MM.1S (cell line): ENCODE results near the gene CPEB3.

Source experiments
- DNase-seq: peaks from one replicate; pipeline ENCODE4 v3.0.0-alpha.2; 2015
- H2AFZ ChIP-seq: fragments of 300-600 bp; sonication (generic); 2 replicates; pipeline ENCODE4 v1.6.0; 2016; ENCODE audit warnings: antibody characterized with exemption, low read length
- H3F3A ChIP-seq: fragments of 300-600 bp; sonication (generic); 2 replicates; pipeline ENCODE4 v1.6.1; 2016; ENCODE audit warnings: mild to moderate bottlenecking, antibody characterized with exemption, low read length, moderate library complexity, mixed read lengths; ENCODE audit not compliant: insufficient read depth
- H3K27ac ChIP-seq: fragments of 300-600 bp; sonication (generic); 2 replicates; pipeline ENCODE4 v1.5.1; 2016; ENCODE audit warnings: mild to moderate bottlenecking, low read length
- H3K27me3 ChIP-seq: fragments of 300-600 bp; sonication (generic); replicated peaks from 2 replicates; pipeline ENCODE4 v1.6.0; 2016; ENCODE audit warnings: low read length; ENCODE audit not compliant: insufficient read depth
- H3K36me3 ChIP-seq: fragments of 300-600 bp; sonication (generic); replicated peaks from 2 replicates; pipeline ENCODE4 v1.6.1; 2016; ENCODE audit warnings: mild to moderate bottlenecking, low read length, mixed read lengths; ENCODE audit not compliant: insufficient read depth
- H3K4me1 ChIP-seq: fragments of 300-600 bp; sonication (generic); 2 replicates; pipeline ENCODE4 v1.6.1; 2016; ENCODE audit warnings: low read length, mixed read lengths
- H3K4me2 ChIP-seq: fragments of 300-600 bp; sonication (generic); 2 replicates; pipeline ENCODE4 v1.6.0; 2016; ENCODE audit warnings: low read depth, low read length
- H3K4me3 ChIP-seq: fragments of 300-600 bp; sonication (generic); 2 replicates; pipeline ENCODE4 v1.5.1; 2016; ENCODE audit warnings: low read length, mixed read lengths
- H3K79me2 ChIP-seq: fragments of 300-600 bp; sonication (generic); 2 replicates; pipeline ENCODE4 v1.6.1; 2016; ENCODE audit warnings: mixed run types, low read length, mixed read lengths
- H3K9ac ChIP-seq: fragments of 300-600 bp; sonication (generic); 2 replicates; pipeline ENCODE4 v1.6.1; 2016; ENCODE audit warnings: low read length, mixed read lengths
- H3K9me2 ChIP-seq: fragments of 300-600 bp; sonication (generic); replicated peaks from 2 replicates; pipeline ENCODE4 v1.6.1; 2016; ENCODE audit warnings: mild to moderate bottlenecking, low read length, mixed read lengths; ENCODE audit not compliant: insufficient read depth
- H3K9me3 ChIP-seq: fragments of 300-600 bp; sonication (generic); replicated peaks from 2 replicates; pipeline ENCODE4 v1.6.1; 2016; ENCODE audit warnings: mild to moderate bottlenecking, low read length, mixed read lengths; ENCODE audit not compliant: insufficient read depth
- H4K20me1 ChIP-seq: fragments of 300-600 bp; sonication (generic); 2 replicates; pipeline ENCODE4 v1.6.1; 2016; ENCODE audit warnings: mild to moderate bottlenecking, low read length, moderate library complexity, mixed read lengths; ENCODE audit not compliant: insufficient read depth
- EZH2 ChIP-seq: fragments of 300-600 bp; sonication (generic); optimal IDR thresholded peaks from 2 replicates; pipeline ENCODE3; 2017; ENCODE audit warnings: low read depth, mild to moderate bottlenecking, antibody characterized with exemption, low read length, mixed read lengths
- EZH2phosphoT487 ChIP-seq: fragments of 300-600 bp; sonication (generic); IDR thresholded peaks from 2 replicates; pipeline ENCODE4 v1.6.1; 2018; ENCODE audit warnings: antibody characterized with exemption, low read length
- TF ChIP-seq, protein P1 (sequence below): fragments of 300-600 bp; sonication (generic); IDR thresholded peaks from 2 replicates; pipeline ENCODE4 v1.5.1; 2016; ENCODE audit warnings: antibody characterized with exemption, low read length, mixed read lengths

CPEB3 gene

DNA sequence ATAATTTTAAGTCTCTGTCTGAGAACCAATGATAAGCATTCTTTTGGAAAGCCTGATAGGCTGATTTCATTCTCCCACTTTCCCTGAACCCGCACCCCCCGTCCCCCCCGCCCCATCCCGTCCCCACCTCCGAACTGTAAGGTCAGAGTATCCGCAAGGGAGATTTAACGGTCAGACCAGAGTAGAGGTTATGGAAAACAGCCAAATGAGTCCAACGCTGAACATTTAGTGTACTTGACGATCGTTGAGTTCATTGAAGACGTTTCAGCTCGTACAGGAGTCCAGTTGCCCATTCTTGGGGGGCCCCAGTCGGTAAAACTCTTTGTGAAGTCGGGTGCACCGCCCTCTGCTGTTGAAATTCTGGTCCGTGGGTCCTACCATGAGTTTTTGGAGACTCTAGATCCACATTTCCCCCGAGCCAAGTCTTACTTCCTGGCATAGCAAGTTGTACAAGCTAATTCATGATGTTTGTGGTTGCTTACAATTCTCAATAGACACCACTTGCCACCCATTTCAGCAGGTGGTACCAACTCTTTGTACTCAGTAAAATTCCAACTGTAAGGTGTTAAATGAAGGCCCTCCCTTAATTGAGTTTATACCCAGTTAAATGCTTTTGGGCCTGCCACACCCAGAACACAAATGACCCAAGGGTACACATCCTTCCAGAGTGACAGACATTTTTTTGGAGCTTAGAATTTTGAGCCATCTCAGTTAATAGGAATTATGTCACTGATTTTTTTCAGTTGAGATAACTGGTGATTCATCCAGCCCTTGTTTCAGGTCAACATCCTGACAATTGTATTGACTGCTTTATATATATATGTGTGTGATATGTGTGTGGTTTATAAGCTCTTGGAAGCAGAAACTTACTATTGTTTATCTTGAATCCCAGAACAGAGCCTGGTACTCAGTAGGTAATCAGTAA lies 1.3 kb upstream of the CPEB3 start:
- Histone ChIP-seq H2AFZ (no peak overlapping the region), H3F3A (no peaks in the 10 kb centered on the region; the same call in 1 of the 2 replicates), H3K9me3 (no peaks in the 10 kb centered on the region), H3K4me3 (peak overlapping the region; percentile 96), H3K9me2 (no peaks in the 10 kb centered on the region), H3K9ac (peak overlapping the region; percentile 92), H3K27ac (peak overlapping the region; percentile 76; the same call in 1 of the 2 replicates), H3K4me1 (0 out of 2 replicates have a peak, but pooled peaks cover 7% of the 10 kb centered on the region), H4K20me1 (no peaks in the 10 kb centered on the region), H3K79me2 (peaks cover 87% of the 10 kb centered on the region), H3K36me3 (no peaks in the 10 kb centered on the region), H3K27me3 (no peaks in the 10 kb centered on the region), H3K4me2 (peak overlapping the region; percentile 74)
- DNase-seq: peak; percentile 76
- no peak for TF ChIP-seq EZH2
- TF ChIP-seq, protein P1, sequence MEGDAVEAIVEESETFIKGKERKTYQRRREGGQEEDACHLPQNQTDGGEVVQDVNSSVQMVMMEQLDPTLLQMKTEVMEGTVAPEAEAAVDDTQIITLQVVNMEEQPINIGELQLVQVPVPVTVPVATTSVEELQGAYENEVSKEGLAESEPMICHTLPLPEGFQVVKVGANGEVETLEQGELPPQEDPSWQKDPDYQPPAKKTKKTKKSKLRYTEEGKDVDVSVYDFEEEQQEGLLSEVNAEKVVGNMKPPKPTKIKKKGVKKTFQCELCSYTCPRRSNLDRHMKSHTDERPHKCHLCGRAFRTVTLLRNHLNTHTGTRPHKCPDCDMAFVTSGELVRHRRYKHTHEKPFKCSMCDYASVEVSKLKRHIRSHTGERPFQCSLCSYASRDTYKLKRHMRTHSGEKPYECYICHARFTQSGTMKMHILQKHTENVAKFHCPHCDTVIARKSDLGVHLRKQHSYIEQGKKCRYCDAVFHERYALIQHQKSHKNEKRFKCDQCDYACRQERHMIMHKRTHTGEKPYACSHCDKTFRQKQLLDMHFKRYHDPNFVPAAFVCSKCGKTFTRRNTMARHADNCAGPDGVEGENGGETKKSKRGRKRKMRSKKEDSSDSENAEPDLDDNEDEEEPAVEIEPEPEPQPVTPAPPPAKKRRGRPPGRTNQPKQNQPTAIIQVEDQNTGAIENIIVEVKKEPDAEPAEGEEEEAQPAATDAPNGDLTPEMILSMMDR: peak; percentile 69

DNA sequence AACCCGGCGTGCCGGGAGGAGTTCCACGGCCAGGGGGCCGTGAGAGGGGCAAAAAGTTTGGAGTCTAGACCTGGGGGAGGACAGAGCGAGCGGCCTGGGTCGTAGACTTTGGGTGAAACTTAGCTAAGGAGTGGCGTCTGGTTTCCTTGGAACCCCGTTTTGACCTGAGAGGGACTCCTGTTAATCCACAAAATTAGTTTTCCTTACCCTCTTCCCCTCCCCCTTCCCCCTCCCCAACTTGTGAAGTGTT lies 663 bp upstream of the CPEB3 start:
- Histone ChIP-seq H3K27ac (peak overlapping the region; percentile 76), H3F3A (no peaks in the 10 kb centered on the region; the same call in 1 of the 2 replicates), H4K20me1 (no peaks in the 10 kb centered on the region), H3K36me3 (no peaks in the 10 kb centered on the region), H3K79me2 (peaks cover 87% of the 10 kb centered on the region), H3K4me1 (0 out of 2 replicates have a peak, but pooled peaks cover 7% of the 10 kb centered on the region), H3K9ac (peak overlapping the region; percentile 92), H3K27me3 (no peaks in the 10 kb centered on the region), H2AFZ (peak overlapping the region; percentile 89), H3K9me3 (no peaks in the 10 kb centered on the region), H3K4me3 (peak overlapping the region; percentile 96), H3K9me2 (no peaks in the 10 kb centered on the region), H3K4me2 (peak overlapping the region; percentile 74)
- DNase-seq: peak; percentile 21
- TF ChIP-seq, protein P1: no peak
- TF ChIP-seq EZH2phosphoT487: no peak
- no peak for TF ChIP-seq EZH2

DNA sequence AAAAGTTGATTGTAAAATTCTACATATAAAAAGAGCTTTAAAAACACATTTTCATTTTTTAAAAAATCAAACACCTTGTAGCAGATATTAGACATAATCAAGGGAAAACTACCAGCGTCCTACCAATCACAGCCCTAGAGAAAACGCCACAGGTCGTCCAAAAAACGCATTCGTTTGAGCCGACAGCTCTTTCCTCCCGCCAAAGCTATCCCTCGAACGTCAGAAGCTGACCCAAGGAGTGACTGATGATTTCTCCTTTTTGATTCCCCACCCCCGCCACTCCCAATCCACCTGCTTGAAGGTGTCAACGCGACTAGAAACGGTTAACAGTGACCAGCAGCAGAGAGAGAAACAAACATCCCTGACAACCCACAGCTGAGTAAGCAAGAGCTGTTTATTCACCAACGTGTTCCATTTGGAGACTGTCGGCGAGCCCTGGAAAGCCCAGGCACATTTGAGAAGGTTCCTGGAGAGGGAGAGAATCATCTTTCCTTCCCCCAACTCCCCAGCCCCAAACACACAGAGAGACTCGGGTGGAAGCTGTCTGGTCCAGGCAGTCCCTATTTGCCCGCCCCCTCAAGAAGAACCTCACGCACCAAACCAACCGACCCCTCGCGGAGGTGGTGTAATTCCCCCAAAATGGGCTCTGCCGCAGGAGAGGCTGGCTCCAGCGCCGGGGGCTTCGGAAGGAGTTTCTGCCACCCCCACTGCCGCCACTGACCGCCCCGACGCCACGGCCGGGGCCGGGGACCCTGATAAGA lies 622 bp downstream of the CPEB3 start:
- Histone ChIP-seq H3K27ac (peak overlapping the region; percentile 76), H3F3A (no peaks in the 10 kb centered on the region; the same call in 1 of the 2 replicates), H3K9me2 (no peaks in the 10 kb centered on the region), H3K4me1 (0 out of 2 replicates have a peak, but pooled peaks cover 7% of the 10 kb centered on the region), H3K36me3 (no peaks in the 10 kb centered on the region), H3K4me2 (peak overlapping the region; percentile 78), H3K4me3 (peak overlapping the region; percentile 96), H3K79me2 (peaks cover 82% of the 10 kb centered on the region), H3K9me3 (no peaks in the 10 kb centered on the region), H3K9ac (peak overlapping the region; percentile 92), H2AFZ (peak overlapping the region; percentile 95), H4K20me1 (no peaks in the 10 kb centered on the region), H3K27me3 (no peaks in the 10 kb centered on the region)
- DNase-seq: peak; percentile 57
- TF ChIP-seq EZH2 (no peak), EZH2phosphoT487 (no peak)
- TF ChIP-seq, protein P1: no peak
